ENCODE data around the gene ACOX3.
"Not testable (repeated sequence)": the region's sequence is repeated elsewhere in the genome, so short reads cannot be mapped to it uniquely, and the experiment has no call there.

Gene ACOX3

DNA sequence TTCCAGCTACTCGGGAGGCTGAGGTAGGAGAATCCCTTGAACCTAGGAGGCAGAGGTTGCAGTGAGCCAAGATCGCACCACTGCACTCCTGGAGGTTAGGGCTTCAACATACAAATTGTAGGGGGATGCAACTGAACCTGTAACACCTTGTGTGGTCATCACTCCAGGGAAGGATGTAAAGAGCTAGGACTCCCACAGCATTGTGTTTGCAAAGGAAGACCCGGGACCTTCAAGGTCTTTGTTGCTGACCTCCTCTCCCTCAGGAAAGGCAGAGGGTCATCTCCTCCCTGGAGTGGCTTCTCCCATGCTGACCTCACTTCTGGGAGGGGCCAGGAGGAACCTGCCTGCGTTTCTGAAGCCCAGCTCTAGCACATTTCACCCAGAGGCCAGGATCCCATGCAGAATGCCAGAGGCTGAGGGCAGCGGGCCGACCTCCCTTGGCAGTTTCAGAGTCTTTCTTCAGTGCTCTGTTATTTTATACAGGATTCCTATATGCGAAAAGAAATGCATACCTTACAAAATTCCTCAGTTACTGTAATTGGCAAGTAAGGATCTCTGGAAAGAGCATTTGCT, 90.8 kb downstream of the ACOX3 start:
- Mint-ChIP-seq H3K9me3 (no peaks in the 10 kb centered on the region), H3K4me1 (no peaks in the 10 kb centered on the region)
- no peak for DNase-seq

DNA sequence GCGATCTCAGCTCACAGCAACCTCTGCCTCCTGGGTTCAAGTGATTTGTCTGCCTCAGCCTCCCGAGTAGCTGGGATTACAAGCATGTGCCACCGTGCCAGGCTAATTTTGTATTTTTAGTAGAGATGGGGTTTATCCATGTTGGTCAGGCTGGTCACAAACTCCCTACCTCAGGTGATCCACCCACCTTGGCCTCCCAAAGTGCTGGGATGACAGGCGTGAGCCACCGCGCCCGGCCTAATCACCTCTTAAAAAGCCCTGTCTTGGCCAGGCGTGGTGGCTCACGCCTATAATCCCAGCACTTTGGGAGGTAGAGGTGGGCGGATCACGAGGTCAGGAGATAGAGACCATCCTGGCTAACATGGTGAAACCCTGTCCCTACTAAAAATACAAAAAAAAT, 91.3 kb downstream of the ACOX3 start:
- H3K9me3 Mint-ChIP-seq; ATAC-seq; H3K4me3 Mint-ChIP-seq; H3K27me3 Mint-ChIP-seq; H3K4me1 Mint-ChIP-seq; H3K36me3 Mint-ChIP-seq (ENCODE audit: low read depth); H3K27ac Mint-ChIP-seq; DNase-seq: not testable (repeated sequence)

More for the DNA sequence above, 90.8 kb downstream of the ACOX3 start:
- no peak overlapping the region for H3K4me3 Mint-ChIP-seq
- H3K27ac Mint-ChIP-seq, result no peak overlapping the region
- no peaks in the 10 kb centered on the region for H3K27me3 Mint-ChIP-seq
- H3K36me3 Mint-ChIP-seq (ENCODE audit: low read depth), result no peaks in the 10 kb centered on the region
- ATAC-seq, result no peak

DNA sequence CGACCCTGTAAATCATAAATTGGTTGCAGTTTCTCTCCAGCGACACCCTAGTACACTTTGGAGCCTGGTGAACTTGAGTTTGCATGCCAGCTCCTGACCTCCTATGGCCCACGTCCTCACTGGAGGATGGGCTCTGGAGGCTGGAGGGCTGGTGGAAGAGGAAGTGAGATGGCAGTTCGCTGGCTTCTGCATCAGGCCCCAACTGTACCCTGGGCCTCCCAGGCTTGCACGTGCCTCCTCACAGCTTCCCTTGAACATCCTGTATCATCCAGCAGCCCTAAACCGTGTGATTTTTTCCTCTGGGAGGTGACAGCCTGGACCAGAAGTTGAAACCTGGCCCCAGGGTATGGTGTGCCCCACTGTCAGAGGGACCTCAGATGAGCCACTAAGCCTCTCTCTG, 92.5 kb downstream of the ACOX3 start:
- DNase-seq, result no peak
- no peak for ATAC-seq
- H3K27ac Mint-ChIP-seq, result no peak overlapping the region
- H3K36me3 Mint-ChIP-seq (ENCODE audit: low read depth), result no peaks in the 10 kb centered on the region
- no peaks in the 10 kb centered on the region for H3K9me3 Mint-ChIP-seq
- H3K27me3 Mint-ChIP-seq, result no peaks in the 10 kb centered on the region
- no peaks in the 10 kb centered on the region for H3K4me1 Mint-ChIP-seq
- H3K4me3 Mint-ChIP-seq, result no peak overlapping the region

DNA sequence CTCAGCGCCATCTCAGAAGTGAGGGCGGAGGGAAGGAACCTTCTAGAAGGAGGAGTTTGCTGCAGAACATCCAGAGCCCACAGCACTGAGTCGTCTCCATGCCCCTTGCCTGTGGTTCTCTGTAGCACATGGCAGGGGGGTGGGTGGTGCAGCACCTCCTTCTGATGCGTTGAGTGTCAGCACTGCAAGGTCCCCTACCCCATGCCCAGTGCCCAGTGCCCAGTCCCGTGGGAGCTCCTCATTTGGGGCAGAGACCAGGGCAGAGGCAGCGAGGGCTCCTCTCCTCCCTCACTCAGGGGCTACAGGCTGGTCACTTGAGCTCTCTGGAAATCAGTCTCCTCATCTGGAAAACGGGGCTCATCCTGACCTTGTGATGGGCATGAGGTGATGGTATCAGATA, 92.9 kb downstream of the ACOX3 start:
- Mint-ChIP-seq H3K36me3 (ENCODE audit: low read depth) (no peaks in the 10 kb centered on the region), H3K9me3 (no peaks in the 10 kb centered on the region), H3K27ac (no peak overlapping the region), H3K4me1 (no peaks in the 10 kb centered on the region), H3K27me3 (no peaks in the 10 kb centered on the region), H3K4me3 (no peak overlapping the region)
- no peak for DNase-seq
- ATAC-seq, result no peak

DNA sequence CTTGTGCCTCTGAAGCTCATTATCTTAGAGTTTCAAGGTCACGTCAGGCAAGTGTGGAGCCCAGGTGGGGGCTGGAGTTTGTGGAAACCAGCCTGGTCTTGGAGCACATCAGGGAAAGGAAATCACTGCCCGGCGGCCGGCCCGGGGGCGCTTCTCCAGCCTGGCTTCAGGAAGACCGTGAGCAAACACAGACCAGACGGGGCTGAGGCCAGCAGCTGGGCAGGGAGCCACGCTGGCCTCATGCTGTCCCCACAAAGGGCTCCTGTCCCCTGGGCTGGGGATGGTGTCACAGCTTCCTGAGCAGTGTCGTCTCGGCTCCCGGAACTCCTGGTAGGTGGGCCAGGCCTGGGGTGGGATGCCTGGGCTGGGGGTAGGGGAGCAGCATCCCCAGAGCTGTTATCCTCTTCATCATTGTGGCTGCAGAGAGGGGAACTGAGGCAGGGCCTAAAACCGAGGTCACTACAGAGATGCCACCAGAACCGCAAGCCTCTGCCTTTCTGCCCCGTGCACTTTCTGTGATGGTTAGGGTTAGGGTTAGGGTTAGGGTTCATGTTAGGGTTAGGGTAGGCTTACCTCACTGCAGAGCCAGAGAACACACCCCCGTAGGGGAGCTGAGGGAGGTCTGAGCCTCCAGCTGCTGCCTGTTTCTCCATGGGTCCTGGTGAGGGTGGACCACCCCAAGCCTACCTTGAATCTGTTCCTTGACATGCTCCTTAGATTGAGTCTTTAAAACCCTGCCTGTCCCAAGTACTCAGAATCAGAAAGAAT, 93.5 kb downstream of the ACOX3 start:
- H3K27me3 Mint-ChIP-seq, result no peaks in the 10 kb centered on the region
- H3K4me1 Mint-ChIP-seq, result no peaks in the 10 kb centered on the region
- no peaks in the 10 kb centered on the region for H3K9me3 Mint-ChIP-seq
- no peak overlapping the region for H3K27ac Mint-ChIP-seq
- H3K4me3 Mint-ChIP-seq, result no peak overlapping the region
- no peak for ATAC-seq
- no peaks in the 10 kb centered on the region for H3K36me3 Mint-ChIP-seq (ENCODE audit: low read depth)
- DNase-seq, result no peak

DNA sequence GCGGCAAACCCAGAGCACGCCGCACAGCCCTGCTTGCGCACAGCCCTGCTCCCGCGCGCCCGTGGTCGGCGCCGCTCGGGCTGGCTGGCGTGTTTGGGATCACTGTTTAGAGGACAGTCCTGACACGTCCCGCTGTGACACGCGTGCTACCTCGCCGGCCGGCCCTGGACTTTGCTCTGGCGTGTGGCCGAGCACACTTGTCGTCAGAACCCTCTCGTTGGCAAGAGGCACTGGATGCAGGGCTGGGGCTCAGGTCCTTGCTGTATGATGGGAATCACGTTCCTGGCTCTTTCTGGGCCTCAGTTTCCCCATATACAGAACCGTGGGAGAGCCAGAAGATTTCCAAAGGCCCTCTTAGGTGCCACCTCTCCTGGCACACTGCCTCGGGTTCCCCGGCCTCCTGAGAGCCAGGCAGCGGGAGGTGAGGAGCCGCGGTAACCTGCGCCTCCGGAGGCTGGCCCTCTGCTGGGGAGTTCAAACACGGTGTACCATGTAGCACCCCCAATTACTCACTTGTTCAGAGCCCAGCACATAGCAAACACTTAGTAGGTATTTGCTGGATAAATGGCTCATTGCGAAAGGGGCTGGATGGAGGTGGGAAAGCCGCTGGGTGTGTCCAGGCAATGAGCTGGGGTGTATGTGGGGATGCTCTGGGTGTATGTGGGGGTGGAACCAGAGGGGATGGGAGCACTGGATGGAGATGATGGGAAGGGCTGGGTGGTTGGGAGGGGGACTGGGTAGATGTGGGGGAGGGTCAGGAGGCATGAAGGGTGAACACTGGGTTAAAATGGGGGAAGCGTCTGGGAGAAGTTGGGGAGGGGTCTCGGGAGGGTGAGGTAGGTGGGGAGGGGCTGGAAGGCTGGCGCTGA, 94.3 kb downstream of the ACOX3 start:
- no peaks in the 10 kb centered on the region for H3K27me3 Mint-ChIP-seq
- ATAC-seq, result no peak
- no peaks in the 10 kb centered on the region for H3K4me1 Mint-ChIP-seq
- H3K4me3 Mint-ChIP-seq, result no peak overlapping the region
- no peak for DNase-seq
- no peaks in the 10 kb centered on the region for H3K9me3 Mint-ChIP-seq
- H3K36me3 Mint-ChIP-seq (ENCODE audit: low read depth), result no peaks in the 10 kb centered on the region
- no peak overlapping the region for H3K27ac Mint-ChIP-seq

DNA sequence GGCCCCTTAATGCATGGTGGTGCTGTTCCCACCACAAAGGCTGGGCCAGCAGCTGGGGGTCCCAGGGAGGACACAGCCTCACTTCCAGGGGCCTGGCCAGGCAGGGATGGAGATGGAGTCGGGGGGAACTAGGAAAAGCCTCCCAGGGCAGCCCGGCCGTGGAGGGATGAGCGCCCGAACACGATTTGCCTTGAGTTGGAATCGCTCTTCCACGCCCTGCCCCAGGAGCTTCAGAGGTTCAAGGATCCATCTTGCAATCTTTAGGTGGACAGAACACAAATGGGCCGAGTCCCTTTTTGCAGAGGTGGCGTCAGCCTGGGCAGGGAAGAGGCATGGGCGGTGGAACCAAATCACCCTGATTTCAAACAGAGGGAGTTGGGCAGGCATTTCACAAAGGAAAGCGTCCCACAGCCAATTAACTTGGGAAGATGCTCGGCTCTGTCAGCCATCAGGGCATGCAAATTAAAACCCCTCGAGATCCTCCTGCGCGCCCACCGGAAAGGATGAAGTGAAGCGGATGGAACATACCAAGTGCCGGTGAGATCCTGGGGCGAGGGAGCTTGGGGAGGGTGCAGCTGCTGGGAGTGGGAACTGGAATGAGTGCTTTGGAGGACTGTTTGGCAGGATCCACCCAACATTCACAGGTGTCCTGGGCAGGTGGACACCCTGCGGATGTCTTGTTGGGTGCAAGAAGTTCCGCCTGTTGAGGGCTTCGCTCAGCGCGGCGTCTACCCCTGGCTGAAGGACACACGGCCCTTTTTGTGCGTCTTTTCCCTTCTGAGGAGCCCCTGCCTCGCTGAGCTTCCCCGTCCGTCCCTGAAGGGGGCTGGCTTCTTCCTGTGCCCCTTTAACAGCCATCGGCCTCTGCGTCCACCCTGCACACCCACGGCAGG, 95.2 kb downstream of the ACOX3 start:
- H3K27ac Mint-ChIP-seq, result no peak overlapping the region
- ATAC-seq (no peak), DNase-seq (no peak)
- no peaks in the 10 kb centered on the region for H3K9me3 Mint-ChIP-seq
- no peaks in the 10 kb centered on the region for H3K4me1 Mint-ChIP-seq
- H3K36me3 Mint-ChIP-seq (ENCODE audit: low read depth), result no peaks in the 10 kb centered on the region
- no peak overlapping the region for H3K4me3 Mint-ChIP-seq
- no peaks in the 10 kb centered on the region for H3K27me3 Mint-ChIP-seq

DNA sequence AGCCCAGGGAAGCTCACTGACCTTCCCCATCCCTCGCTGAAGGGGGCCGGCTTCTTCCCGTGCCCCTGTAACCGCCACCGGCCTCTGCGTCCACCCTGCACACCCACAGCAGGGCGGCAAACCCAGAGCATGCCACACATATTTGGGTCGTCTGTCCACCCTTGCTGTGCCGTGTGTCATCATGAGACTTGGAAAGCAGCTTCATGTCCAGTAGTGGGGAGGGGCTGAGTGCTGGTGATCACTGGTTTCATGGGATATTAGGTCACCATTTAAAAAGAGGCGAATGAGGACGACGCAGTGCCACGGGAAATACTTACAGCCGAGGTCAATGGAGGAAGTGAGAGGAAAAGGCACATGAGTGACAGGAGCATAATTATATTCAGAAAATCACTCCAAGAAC, 96.1 kb downstream of the ACOX3 start:
- ATAC-seq, result no peak
- H3K27me3 Mint-ChIP-seq, result no peaks in the 10 kb centered on the region
- no peaks in the 10 kb centered on the region for H3K9me3 Mint-ChIP-seq
- H3K36me3 Mint-ChIP-seq (ENCODE audit: low read depth), result no peaks in the 10 kb centered on the region
- DNase-seq, result no peak
- no peaks in the 10 kb centered on the region for H3K4me1 Mint-ChIP-seq
- H3K4me3 Mint-ChIP-seq, result no peak overlapping the region
- H3K27ac Mint-ChIP-seq, result no peak overlapping the region

DNA sequence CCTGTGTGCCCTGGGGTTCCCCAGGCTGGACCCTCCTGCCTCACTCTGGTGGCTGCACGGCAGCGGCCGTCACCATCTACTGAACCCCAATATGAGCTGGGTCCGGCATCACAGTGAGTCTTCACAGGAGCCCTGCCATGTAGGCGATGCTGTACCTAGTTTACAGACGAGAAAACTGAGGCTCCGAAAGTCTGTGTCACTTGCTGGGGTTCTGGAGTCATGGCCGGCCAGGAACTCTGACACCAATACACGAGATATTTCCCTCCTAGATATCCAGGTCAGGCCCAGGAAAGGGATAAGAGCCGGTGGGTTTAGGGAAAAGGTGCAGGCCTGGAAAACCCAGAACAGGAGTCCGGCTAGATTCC, 96.6 kb downstream of the ACOX3 start:
- no peaks in the 10 kb centered on the region for H3K9me3 Mint-ChIP-seq
- no peak overlapping the region for H3K4me3 Mint-ChIP-seq
- DNase-seq (no peak), ATAC-seq (no peak)
- H3K4me1 Mint-ChIP-seq, result no peaks in the 10 kb centered on the region
- no peaks in the 10 kb centered on the region for H3K36me3 Mint-ChIP-seq (ENCODE audit: low read depth)
- H3K27ac Mint-ChIP-seq, result no peak overlapping the region
- no peaks in the 10 kb centered on the region for H3K27me3 Mint-ChIP-seq

DNA sequence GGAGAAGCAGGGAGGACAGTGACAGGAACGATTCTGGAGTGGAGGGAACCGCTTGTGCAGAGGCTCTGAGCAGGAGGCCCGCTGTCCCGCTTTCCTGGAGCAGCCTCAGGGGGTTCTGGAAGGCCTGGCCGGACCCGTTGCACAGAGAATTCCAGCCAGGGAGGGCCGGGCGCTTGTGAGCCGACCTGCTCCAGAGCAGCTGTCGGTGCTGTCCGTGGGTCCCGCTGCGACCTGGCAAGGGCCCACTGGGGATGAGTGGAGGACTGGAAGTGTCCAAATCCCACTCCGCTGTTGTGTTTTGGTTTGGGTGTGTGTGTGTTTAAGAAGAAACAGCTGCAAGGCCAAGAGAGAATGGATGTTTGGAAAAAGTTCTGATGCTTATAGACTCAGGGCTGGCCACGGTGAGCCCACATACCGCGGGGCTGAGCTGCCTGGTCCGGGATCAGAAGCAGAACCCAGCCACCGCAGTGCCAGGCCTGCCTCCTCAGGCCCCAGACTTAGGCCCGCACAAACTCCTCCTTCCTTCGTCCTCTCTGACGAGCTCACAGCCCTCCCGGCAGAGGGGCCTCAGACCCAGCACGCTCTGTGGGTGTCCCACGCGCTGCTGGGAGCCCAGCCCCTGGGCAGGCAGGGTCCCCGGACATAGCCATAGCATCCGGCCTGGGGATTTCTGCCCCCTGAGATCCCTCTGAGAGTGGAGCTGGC, 97.1 kb downstream of the ACOX3 start:
- no peak for DNase-seq
- H3K27me3 Mint-ChIP-seq, result no peaks in the 10 kb centered on the region
- no peaks in the 10 kb centered on the region for H3K36me3 Mint-ChIP-seq (ENCODE audit: low read depth)
- no peak for ATAC-seq
- no peaks in the 10 kb centered on the region for H3K9me3 Mint-ChIP-seq
- H3K4me1 Mint-ChIP-seq, result no peaks in the 10 kb centered on the region
- no peak overlapping the region for H3K4me3 Mint-ChIP-seq
- no peak overlapping the region for H3K27ac Mint-ChIP-seq

DNA sequence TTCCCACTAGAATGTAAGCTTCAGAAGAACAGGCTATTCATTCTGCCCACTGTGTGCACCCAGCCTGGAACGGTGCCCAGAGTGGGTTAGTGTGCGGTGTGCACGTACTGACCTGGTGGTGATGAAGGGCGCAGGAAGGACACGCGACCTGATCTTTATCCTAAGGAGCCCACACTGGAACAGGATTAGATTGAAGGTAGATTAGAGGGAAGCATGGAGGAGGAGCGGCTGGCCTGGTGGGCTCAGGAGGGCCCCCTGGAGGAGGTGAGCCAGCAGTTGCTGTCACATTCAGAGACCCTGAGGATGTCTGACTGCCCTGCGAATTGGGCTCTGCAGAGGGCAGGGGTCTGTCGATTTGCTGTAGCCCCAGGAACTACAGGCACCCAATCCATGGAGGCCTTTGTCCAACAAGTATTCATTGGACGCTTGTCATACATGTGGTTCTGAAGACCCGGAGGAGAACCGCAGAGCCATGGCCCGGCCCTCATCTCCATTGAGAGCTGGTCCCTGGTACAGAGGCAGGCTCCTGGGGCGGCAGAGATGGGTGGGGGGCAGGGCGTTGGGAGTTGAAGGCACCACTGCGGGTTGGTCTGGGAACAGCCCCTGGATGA, 97.8 kb downstream of the ACOX3 start:
- ATAC-seq (no peak), DNase-seq (no peak)
- Mint-ChIP-seq H3K4me1 (no peaks in the 10 kb centered on the region), H3K27ac (no peak overlapping the region), H3K4me3 (no peak overlapping the region), H3K36me3 (ENCODE audit: low read depth) (no peaks in the 10 kb centered on the region), H3K9me3 (no peaks in the 10 kb centered on the region), H3K27me3 (no peaks in the 10 kb centered on the region)

DNA sequence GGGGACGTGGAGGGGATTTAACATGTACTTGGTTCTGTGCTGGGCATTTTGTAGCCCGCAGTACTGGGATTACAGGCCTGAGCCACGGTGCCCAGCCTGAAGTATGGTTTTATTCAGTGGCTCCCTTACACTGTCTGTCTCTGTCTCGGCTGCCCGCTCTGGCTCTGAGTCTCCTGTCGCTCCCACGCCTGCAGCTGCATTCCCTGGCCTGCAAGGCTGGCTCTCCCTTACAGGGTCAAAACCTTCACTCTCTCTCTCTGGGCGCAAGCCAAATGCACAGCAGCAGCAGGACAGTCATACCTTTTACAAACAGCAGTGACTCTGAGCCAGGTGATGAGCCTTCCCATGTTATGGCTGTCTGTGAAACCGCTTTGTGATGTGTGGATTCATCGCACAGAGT, 98.8 kb downstream of the ACOX3 start:
- no peak for ATAC-seq
- no peaks in the 10 kb centered on the region for H3K36me3 Mint-ChIP-seq (ENCODE audit: low read depth)
- DNase-seq, result no peak
- H3K4me1 Mint-ChIP-seq, result no peaks in the 10 kb centered on the region
- no peak overlapping the region for H3K4me3 Mint-ChIP-seq
- no peak overlapping the region for H3K27ac Mint-ChIP-seq
- peaks cover 3% of the 10 kb centered on the region for H3K9me3 Mint-ChIP-seq
- H3K27me3 Mint-ChIP-seq, result no peaks in the 10 kb centered on the region

DNA sequence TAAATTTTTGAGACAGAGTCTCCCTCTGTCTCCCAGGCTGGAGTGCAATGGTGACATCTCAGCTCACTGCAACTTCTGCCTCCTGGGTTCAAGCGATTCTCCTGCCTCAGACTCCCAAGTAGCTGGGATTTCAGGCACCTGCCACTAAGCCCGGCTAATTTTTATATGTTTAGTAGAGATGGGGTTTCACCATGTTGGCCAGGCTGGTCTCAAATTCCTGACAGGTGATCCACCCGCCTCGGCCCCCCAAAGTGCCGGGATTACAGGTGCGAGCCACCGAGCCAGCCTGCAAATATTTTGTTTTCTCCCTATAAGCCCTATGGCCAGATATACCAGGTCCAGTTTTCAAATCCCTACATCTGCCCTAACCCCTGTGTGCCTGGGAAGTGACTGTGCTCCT, 99.2 kb downstream of the ACOX3 start:
- ATAC-seq; H3K27me3 Mint-ChIP-seq; DNase-seq; H3K4me1 Mint-ChIP-seq; H3K36me3 Mint-ChIP-seq (ENCODE audit: low read depth); H3K4me3 Mint-ChIP-seq; H3K9me3 Mint-ChIP-seq; H3K27ac Mint-ChIP-seq: not testable (repeated sequence)
